Fibroblast of villous mesenchyme (primary cell): ENCODE results near the gene ATAD3B. TPM values are rescaled to one million over a fixed set of nuclear protein-coding genes. Genes with fewer than 3 reads are reported as not detected.

Experiments used
- DNase-seq: peaks from one replicate; pipeline ENCODE4 v3.0.0-alpha.2; 2010; ENCODE audit warnings: low read depth
- H3K4me3 ChIP-seq: 2 replicates; pipeline ENCODE4 v1.5.1; 2011; ENCODE audit warnings: low read depth, mild to moderate bottlenecking, low read length
- CTCF ChIP-seq: IDR thresholded peaks from 2 replicates; pipeline ENCODE4 v1.5.1; 2012; ENCODE audit warnings: low read depth, mild to moderate bottlenecking, low read length; ENCODE audit not compliant: insufficient read depth
- total RNA-seq: library from RNA; depleted of rRNA; stranded (reverse); fragments of >200 nt; gene quantifications from 2 replicates; pipeline ENCODE4 v1.2.3, GENCODE V29; 2012

Gene ATAD3B
- total RNA-seq, 1 donor: 17.3 TPM

GRCh38 chr1:1542766-1543705, 71.5 kb downstream of the ATAD3B start:
- DNase-seq: no peak
- no peak for TF ChIP-seq CTCF
- no peak overlapping the region for H3K4me3 ChIP-seq

GRCh38 chr1:1543706-1544099, 72.1 kb downstream of the ATAD3B start:
- DNase-seq: no peak
- no peak for TF ChIP-seq CTCF
- H3K4me3 ChIP-seq: no peak overlapping the region

GRCh38 chr1:1544544-1544943, 73.0 kb downstream of the ATAD3B start:
- no peak for DNase-seq
- H3K4me3 ChIP-seq: no peak overlapping the region
- no peak for TF ChIP-seq CTCF

Other genes with a start within 250 kb of the ATAD3B start
- gene SDF4, start 239.8 kb upstream of the ATAD3B start, total RNA-seq: 88.9 and 99.9 TPM in 2 replicates
- 25.0 and 30.3 TPM in 2 replicates for gene B3GALT6, start 239.5 kb upstream of the ATAD3B start, total RNA-seq
- gene C1QTNF12, start 225.0 kb upstream of the ATAD3B start, total RNA-seq: 0.32 and 0.43 TPM in 2 replicates
- 49.9 and 51.4 TPM in 2 replicates for gene UBE2J2, start 197.9 kb upstream of the ATAD3B start, total RNA-seq
- 0.86 and 0.97 TPM in 2 replicates for gene SCNN1D, start 191.3 kb upstream of the ATAD3B start, total RNA-seq
- 43.2 and 54.8 TPM in 2 replicates for gene ACAP3, start 163.8 kb upstream of the ATAD3B start, total RNA-seq
- gene PUSL1, start 163.2 kb upstream of the ATAD3B start, total RNA-seq: 25.0 and 36.7 TPM in 2 replicates
- gene INTS11, start 147.1 kb upstream of the ATAD3B start, total RNA-seq: 57.9 and 61.2 TPM in 2 replicates
- 11.7 and 13.2 TPM in 2 replicates for gene CPTP, start 147.0 kb upstream of the ATAD3B start, total RNA-seq
- gene TAS1R3, start 140.5 kb upstream of the ATAD3B start, total RNA-seq: under 0.01 TPM in 2 replicates
- gene DVL1, start 122.3 kb upstream of the ATAD3B start, total RNA-seq: 69.5 and 70.9 TPM in 2 replicates
- 249 and 351 TPM in 2 replicates for gene MXRA8, start 113.2 kb upstream of the ATAD3B start, total RNA-seq
- gene AURKAIP1, start 96.6 kb upstream of the ATAD3B start, total RNA-seq: 94.1 and 116 TPM in 2 replicates
- 94.7 and 130 TPM in 2 replicates for gene CCNL2, start 72.4 kb upstream of the ATAD3B start, total RNA-seq
- 85.5 and 96.6 TPM in 2 replicates for gene MRPL20, start 64.5 kb upstream of the ATAD3B start, total RNA-seq
- gene ANKRD65, start 50.5 kb upstream of the ATAD3B start, total RNA-seq: 0.43 and 1.6 TPM in 2 replicates
- 5.6 and 6.8 TPM in 2 replicates for gene VWA1, start 36.1 kb upstream of the ATAD3B start, total RNA-seq
- under 0.01 and 0.32 TPM in 2 replicates for gene ATAD3C, start 22.1 kb upstream of the ATAD3B start, total RNA-seq
- 32.9 and 36.7 TPM in 2 replicates for gene ATAD3A, start 40.4 kb downstream of the ATAD3B start, total RNA-seq
- gene TMEM240, start 68.9 kb downstream of the ATAD3B start, total RNA-seq: 2.2 and 2.3 TPM in 2 replicates
- gene SSU72, start 103.1 kb downstream of the ATAD3B start, total RNA-seq: 58.7 and 68.6 TPM in 2 replicates
- 0.43 and 2.6 TPM in 2 replicates for gene FNDC10, start 128.4 kb downstream of the ATAD3B start, total RNA-seq
- 58.7 and 62.8 TPM in 2 replicates for gene MIB2, start 143.7 kb downstream of the ATAD3B start, total RNA-seq
- 6.5 and 11.0 TPM in 2 replicates for gene MMP23B, start 160.4 kb downstream of the ATAD3B start, total RNA-seq
- 5.2 and 6.0 TPM in 2 replicates for gene CDK11B, start 187.2 kb downstream of the ATAD3B start, total RNA-seq
- gene SLC35E2B, start 221.0 kb downstream of the ATAD3B start, total RNA-seq: 31.2 and 32.8 TPM in 2 replicates